GM15510 (cell line): ENCODE data around the gene HSD11B2.

ENCODE experiments used
- POLR2A ChIP-seq: IDR thresholded peaks from 3 replicates; pipeline ENCODE4 v1.6.1; 2011; ENCODE audit warnings: borderline replicate concordance; ENCODE audit not compliant: insufficient read length; ENCODE audit errors: extremely low read depth

HSD11B2 gene

DNA sequence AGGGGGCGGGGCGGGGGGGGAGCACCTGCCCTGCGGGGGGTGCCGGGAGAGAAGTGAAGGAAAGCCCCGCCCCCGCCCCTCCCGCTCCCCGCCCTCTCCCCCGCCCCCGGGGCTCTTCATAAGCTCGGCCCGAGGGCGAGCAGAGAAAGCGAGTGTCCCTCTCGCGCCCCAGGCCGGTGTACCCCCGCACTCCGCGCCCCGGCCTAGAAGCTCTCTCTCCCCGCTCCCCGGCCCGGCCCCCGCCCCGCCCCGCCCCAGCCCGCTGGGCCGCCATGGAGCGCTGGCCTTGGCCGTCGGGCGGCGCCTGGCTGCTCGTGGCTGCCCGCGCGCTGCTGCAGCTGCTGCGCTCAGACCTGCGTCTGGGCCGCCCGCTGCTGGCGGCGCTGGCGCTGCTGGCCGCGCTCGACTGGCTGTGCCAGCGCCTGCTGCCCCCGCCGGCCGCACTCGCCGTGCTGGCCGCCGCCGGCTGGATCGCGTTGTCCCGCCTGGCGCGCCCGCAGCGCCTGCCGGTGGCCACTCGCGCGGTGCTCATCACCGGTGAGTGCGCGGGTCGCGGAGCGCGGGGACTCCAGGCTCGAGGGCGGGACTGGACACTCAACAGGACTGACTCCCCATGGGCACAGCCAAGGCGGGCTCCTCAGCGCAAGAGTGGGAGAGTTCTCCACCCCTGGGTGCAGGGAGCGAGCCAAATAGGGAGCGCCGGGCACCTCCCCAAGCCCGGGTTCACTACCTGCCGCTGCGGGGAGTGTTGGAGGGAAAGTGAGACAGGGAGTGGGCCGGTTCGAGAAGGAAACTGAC, at the start of gene HSD11B2:
HSD11B2 (plus strand) TSS at position 145 of the 798 bp plus-strand sequence; CDS start at position 273, 128 bp downstream.
- no peak for TF ChIP-seq POLR2A

DNA sequence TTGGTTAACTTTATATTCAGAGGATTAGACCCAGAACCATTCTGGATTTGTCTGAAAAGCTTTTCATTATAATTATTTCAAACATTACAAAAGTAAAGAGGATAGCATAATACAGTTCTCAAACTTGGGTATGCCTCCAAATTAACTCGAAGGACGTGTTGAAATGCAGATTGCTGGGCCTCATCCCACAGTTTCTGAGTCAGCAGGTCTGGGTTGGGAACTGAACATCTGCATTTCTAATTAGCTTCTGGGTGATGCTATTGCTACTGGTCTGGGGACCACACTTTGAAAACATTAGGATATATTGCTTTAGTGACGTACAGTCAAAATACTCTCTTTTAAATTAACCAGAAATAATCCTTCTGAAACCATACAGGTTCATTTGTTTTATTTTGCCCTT, 47.6 kb upstream of the HSD11B2 start:
- TF ChIP-seq POLR2A, result no peak

DNA sequence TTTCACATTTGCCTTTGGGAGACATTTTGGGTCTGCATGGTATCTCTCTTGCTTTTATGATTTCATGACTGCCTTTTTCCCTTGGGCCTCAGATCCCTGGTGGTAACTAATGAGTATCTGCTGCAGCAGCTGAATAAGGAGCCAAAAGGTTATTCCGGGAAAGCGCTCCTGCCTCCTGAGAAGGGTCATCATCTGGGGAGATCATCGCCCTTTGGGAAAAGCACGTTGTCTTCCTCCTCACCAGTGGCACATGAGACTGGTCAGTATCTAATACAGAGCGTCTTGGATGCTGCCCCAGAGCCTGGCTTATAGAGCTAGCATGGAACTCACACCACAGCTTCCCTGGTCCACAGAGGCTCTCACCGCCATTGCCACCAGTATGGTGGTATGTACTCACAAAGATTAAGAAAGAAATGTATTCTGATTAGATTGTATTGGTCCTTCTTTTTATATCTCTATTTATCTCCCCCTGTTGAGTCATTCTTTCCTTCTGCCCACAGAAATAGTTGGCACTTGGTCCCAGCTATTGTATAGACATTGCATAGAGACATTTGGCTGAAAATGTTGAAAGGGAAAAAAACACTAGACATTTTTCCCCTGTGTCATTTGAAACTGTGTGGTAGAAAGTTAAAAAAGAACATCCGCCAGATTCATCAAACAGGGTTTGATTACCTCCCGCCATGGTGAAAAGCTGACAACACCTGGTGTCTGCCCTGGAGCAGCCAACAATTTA, 46.0 kb upstream of the HSD11B2 start:
- no peak for TF ChIP-seq POLR2A

DNA sequence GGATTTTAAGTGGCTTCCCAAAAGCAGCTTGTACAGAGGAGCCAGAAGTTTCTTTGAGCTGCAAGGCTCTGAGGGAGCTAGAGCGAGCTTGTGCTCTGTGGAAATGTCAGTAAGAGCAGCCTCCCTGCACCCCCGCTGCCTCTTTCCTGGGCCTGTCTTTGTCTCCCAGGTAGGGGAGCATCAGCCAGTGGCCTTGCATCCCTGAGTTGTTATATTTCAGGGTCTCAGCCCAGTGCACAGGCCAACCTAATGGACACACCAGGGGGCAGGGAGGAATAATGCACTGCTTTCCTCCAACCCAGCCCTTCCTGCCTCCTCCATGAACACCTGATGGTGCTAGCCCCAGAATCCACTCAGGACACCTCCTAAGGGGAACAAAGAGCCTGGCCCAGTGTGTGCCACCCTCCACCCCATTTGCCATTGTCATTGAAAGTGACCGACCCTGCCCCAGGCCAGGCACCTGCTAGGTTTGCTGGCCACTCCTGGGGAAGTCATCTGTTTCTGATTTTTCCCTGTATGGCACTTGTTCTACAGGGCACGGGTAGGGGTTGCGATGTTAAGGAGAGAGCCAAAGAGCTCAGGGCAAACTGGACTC, 44.0 kb upstream of the HSD11B2 start:
- no peak for TF ChIP-seq POLR2A

DNA sequence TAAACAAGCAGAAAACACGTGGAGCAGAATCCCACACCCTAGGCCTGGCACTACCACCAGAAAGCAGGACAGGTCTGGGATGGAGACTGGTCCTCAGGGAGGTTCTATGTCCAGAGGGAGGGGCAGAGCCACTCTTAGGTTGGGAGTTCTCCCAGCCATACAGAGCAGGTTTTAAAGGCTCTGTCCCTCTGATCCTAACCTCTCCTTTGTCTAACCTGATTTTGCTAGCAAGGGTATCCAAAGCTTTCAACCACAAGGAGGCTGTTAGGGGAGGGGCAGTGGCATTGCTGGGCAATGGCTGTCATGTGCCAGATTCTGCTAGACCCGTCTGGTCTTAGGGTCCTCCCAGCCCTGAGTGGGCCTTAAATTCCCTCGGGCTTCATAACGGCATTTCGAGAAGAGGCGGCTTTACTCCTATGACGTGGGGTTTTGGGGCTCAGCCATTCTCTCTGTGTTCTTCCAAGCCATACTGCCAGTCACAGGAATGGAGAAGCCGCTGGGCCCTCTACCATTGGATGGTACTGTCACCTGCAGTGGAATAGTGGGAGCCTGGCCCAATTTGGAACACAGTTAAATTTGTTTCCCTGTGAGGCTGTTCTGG, 43.3 kb upstream of the HSD11B2 start:
- no peak for TF ChIP-seq POLR2A

DNA sequence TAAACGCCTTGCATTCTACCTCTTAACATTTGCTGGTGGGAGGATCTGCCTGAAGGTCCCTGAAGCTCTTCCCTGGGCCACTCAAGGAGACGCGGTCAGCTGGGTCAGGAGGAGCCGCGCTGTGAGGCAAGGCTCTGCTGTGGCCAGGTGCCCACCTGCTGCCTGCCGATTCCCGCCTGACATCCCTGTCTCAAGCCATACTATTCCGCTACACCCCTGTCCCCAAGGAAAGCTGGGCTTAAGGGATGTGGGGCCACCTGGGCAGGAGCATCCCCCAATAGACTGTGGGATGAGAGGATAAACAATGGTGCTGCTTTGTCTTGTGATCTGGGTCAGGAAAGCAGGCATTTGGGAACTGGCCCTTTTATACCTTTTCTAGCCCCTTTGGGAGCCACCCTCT, 42.7 kb upstream of the HSD11B2 start:
- no peak for TF ChIP-seq POLR2A

DNA sequence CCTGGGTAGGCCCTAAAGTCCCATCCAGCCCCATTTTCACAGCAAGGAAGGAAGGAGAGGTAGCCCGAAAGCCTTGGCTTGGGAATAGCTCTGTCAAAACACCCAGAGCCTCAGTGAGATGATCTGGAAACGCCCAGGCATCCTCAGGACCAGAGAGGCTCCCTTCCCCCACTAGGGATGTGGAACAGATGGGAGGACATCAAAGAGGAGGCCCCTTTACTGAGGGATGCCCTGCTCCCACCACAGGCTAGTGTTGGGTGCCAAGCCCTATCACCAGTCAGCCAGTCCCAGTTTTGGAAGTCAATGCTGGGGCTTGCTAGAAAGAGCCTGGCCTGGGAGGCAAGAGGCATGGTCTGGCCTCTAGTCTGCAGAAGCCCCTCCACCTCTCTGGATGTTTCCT, 42.3 kb upstream of the HSD11B2 start:
- TF ChIP-seq POLR2A, result no peak

DNA sequence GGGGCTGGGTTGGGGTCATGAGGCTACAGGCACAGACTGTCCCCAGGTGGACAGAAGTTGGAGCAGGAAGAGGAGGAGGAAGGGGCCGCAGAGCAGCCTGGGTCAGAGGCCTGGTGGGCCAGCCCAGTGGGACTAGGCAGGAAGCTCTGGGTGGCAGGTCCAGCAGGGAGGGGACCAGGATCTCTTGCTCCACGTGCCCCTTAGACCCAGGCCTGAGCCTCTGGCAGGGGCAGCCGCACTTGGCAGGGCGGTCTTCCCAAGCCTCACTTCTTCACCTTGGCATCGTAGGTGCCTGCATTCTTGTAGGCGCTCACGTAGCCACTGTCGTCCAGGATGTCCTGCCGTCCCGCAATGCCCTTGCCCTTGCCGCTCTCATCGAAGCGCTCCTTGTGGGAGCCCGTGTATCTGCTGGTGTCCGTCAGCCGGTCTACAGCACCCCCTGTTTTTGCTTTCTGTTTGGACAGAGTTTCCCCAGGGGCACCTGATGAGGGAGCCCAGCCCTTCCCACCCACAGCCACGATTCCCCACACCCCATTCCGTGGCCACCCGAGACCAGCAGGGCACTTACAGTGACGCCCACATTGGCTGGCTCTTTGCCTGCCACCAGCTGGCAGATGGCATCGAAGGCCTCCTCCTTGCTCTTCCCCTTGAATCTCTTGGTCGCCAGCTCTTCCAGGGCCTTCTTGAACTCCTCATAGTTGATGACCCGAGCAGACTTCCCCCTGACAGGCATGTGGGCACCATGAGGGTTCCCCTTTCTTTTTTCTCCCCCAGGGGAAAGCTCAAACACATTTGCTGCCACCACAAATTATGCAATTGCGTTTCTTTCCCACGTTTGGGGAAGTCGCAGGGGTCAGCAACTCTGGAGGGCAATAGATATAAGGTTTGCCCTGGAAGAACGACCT, 40.8 kb upstream of the HSD11B2 start:
- no peak for TF ChIP-seq POLR2A

DNA sequence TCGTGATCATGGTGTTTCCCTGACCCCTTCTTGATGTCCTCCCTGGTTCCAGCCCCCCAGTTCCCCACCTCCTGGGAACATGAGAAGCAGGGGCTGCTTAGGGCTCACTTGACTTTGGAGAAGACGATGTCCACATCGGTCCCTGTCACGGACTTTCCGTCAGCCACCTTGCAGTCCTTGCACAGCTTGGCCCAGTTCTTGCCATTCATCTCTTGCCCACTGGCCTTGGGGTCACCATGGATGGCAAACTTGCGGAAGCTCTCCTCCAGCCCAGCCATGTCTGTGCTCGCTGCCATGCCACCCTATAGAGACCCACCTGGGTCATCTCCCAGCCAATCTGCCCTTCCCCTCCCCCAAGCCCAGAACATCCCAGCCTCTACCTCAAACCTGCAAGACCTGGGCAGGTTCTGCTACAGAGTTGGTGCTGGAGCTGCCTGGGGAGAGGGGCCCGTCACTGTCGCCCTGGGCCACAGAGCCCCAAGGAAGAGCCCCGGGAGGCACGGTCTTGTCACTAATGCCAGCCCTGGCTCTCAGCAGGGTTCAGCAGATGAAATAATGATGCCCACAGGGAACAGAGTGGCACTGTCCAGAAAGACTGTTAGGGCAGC, 40.0 kb upstream of the HSD11B2 start:
- no peak for TF ChIP-seq POLR2A

DNA sequence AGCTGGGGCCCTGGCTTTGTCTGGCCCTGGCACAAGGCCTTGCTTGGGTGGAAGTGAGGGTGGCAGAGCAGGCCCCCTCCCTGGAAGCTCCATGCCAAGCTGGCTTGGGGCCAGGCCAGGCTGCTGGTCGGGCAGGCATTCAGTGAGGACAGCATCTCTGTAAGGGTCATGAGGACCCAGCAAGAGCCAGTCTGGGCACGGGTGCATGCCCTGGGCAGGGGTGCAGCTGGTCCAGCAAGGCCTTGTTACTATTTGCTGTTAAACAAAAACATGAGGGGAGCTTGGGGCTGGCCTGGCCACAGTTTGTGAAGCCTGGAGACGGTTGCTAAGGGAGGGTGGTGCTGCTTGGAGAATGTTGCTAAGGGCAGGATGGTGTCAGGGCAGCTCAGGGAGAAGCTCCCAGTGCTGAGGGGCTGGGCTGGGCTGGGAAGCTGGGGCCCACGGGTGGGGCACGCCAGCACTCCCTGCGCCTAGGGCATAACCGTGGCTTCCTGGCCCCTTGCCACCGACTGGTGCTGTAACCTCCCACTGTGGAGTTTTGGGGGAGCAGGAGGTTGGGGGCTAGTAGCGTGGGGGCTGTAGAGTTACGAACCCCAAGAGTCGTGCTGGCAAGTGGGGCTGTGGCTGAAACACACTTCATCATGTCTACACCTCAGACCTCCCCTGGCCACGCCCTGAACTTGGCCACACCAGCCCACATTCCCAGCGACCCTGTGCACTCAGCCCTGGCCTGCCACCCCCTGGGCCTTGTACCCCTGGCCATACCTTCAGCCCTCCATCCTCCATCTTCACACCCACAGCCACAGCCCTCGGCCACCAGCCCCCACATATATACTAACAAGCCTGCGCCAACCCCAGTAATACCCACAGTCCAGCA, 39.3 kb upstream of the HSD11B2 start:
- no peak for TF ChIP-seq POLR2A

DNA sequence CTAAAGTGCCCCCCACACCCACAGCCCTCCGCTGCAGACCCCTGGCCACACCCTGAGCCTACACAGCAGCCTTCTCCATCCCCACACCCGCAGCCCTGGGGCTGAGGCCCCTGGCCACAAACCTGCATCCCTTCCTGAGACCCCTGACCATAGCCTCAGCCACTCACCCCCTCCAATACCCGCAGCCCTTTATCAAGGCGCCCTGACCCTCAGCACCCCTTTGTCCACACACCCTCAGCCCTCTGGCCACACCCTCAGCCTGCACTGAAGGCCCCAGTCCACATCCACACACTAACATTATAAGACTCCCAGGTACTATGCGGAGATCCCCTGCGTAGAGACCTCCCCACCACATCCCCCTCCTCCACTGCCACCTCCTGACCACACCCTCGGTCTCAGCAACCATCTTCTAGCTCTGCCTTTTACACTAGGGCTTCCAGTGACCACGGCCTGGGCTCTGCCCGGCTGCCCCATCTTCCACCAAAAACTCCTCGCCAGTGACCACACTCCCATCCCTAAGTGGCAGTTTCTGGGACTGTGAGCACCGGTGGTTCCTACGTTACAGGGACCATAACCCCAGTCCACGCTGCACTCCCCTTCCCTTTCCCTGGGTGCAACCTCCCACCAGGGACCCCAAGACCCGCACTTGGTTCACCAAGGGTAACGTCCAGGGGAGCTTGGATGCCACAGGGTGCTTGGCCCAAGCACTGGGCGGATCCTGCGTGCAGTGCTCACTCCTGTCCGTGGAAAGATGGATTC, 38.4 kb upstream of the HSD11B2 start:
- no peak for TF ChIP-seq POLR2A

DNA sequence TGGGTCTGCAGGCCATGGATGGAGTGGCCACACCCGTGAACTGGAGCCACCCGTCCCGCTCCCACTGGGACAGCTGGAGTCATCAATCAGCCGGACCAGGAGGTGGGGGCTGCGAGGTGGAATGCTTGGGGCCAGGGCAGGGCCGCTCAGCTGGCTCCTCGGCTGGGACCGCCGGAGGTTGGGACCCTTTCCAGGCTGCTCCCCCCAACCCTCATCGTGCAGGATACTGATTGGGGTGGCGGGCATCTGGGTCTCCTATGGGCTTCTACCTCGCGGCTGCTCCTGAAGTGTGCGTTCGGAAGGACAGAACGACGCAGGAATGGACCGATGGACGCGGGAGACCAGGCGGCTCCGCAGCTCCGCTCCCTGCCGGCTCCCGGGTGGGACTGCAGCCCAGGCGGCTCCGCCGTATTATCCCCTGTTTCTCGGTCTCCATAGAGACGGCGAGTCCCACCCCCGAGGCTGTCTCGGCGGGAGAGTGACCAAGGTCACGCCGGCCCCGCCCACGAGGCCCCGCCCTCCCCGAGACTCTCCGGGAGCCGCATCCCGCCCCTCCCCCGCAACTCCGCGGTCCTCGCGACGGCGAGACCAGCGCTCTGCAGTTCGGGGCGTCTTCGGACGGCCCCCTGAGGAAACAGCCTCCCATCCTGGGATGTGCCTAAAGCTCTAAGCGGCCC, 37.7 kb upstream of the HSD11B2 start, which contains the start of gene TPPP3:
TPPP3 (minus strand) TSS at position 388 of the 677 bp plus-strand sequence. CDS start 2,387 bp downstream, outside the sequence.
- no peak for TF ChIP-seq POLR2A
